Measurements from ENCODE around the gene ZNF189. TPM values are rescaled to one million over a fixed set of nuclear protein-coding genes. Genes with fewer than 3 reads are reported as not detected.
"Not testable (repeated sequence)": the region's sequence is repeated elsewhere in the genome, so short reads cannot be mapped to it uniquely, and the experiment has no call there.

Gene ZNF189
- total RNA-seq, 2 experiments from 2014 or later, result 5.5 to 5.7 TPM

DNA sequence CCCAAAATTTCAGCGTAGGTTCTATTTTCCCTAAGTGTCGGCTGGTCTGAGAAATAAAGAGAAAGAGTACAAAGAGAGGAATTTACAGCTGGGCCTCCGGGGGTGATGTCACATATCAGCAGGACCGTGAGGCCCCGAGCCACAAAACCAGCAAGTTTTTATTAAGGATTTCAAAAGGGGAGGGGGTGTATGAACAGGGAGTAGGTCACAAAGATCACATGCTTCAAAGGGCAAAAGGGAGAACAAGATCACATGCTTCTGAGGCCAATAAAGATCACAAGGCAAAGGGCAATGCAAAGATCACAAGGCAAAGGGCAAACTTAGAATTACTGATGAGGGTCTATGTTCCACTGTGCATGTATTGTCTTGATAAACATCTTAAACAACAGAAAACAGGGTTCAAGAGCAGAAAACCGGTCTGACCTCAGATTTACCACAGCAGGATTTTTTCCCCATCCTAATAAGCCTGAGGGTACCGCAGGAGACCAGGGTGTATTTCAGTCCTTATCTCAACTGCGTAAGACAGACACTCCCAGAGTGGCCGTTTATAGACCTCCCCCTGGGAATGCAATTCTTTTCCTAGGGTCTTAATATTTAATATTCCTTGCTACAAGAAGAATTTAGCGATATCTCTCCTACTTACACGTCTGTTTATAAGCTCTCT lies 13.6 kb upstream of the ZNF189 start, which contains the start of gene BAAT:
BAAT (minus strand) TSS at position 134 of the 664 bp plus-strand sequence. CDS start 13,602 bp downstream, outside the sequence.
- H3K27me3 Mint-ChIP-seq (ENCODE audit: low read depth); DNase-seq; intact Hi-C loops (cut with micrococcal nuclease); CTCF ChIA-PET; H3K4me3 Mint-ChIP-seq; H3K4me1 Mint-ChIP-seq (ENCODE audit: low read depth); H3K27ac Mint-ChIP-seq; H3K9me3 Mint-ChIP-seq: not testable (repeated sequence)
- H3K36me3 Mint-ChIP-seq (ENCODE audit: low read depth), result peaks cover 24% of the 10 kb centered on the region

- intact Hi-C loops (cut with micrococcal nuclease), result no loop called here
- Mint-ChIP-seq H3K36me3 (ENCODE audit: low read depth) (peaks cover 44% of the 10 kb centered on the region), H3K4me3 (no peak overlapping the region), H3K9me3 (peaks cover 15% of the 10 kb centered on the region), H3K27ac (peak overlapping the region; percentile 69), H3K27me3 (ENCODE audit: low read depth) (no peaks in the 10 kb centered on the region), H3K4me1 (ENCODE audit: low read depth) (peaks cover 26% of the 10 kb centered on the region)
- no peak for DNase-seq
- CTCF ChIA-PET, result interaction anchor here (0.8 to 2.3 kb wide), 11 partner anchors 10 to 146 kb away, joined by 3 to 18 read pairs (median 4); partner anchors contain the start of genes MRPL50 and ZNF189
These were observed 10.7 kb upstream of the ZNF189 start for GRCh38 chr9:101387871-101388506.

DNA sequence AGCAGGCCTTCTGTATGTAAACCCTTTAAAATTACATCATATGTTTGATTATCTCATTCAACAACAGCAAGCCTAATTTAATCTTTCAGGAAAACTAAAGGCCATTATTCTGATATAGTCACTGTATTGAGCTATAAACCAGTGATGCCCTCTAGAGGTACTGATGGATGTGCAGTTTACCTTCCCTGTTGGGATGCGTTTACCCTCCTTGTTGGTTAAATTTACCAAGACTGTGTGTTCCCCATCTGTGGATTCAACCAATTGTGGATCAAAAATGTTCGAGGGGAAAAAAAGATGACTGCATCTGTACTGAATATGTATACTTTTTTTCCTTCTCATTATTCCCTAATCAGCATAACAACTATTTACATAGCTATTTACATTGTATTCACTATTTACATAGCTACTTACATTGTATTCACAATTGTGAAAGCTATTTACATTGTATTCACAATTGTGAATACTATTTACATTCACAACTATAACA lies 10.1 kb upstream of the ZNF189 start:
- no peak for DNase-seq
- CTCF ChIA-PET, result interaction anchor here (0.6 to 2.3 kb wide), 12 partner anchors 10 to 867 kb away, joined by 3 to 18 read pairs (median 3); partner anchors contain the start of genes MRPL50 and ZNF189
- Mint-ChIP-seq H3K27ac (peak overlapping the region; percentile 69), H3K27me3 (ENCODE audit: low read depth) (no peaks in the 10 kb centered on the region), H3K36me3 (ENCODE audit: low read depth) (peaks cover 49% of the 10 kb centered on the region), H3K4me3 (no peak overlapping the region), H3K4me1 (ENCODE audit: low read depth) (peaks cover 30% of the 10 kb centered on the region), H3K9me3 (peaks cover 18% of the 10 kb centered on the region)
- intact Hi-C loops (cut with micrococcal nuclease), result no loop called here

- peaks cover 18% of the 10 kb centered on the region for H3K9me3 Mint-ChIP-seq
- no peak for DNase-seq
- no peak overlapping the region for H3K27ac Mint-ChIP-seq
- CTCF ChIA-PET, result no interaction called here
- H3K27me3 Mint-ChIP-seq (ENCODE audit: low read depth), result no peaks in the 10 kb centered on the region
- intact Hi-C loops (cut with micrococcal nuclease), result no loop called here
- no peak overlapping the region for H3K4me3 Mint-ChIP-seq
- H3K36me3 Mint-ChIP-seq (ENCODE audit: low read depth), result peaks cover 70% of the 10 kb centered on the region
- H3K4me1 Mint-ChIP-seq (ENCODE audit: low read depth), result peaks cover 58% of the 10 kb centered on the region
These were observed 5.5 kb upstream of the ZNF189 start for GRCh38 chr9:101393135-101393534.

DNA sequence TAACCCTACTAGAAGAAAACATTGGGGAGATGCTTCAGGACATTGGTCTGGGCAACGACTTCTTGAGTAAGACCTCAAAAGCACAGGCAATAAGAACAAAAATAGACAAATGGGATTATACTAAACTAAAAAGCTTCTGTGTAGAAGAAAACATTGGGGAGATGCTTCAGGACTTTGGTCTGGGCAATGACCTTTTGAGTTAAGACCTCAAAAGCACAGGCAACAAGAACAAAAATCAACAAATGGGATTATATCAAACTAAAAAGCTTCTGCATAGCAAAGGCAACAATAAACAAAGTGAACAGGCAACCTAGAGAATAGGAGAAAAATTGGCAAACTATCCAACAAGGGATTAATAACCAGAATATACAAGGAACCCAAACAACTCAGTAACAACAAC lies 4.0 kb upstream of the ZNF189 start:
- H3K4me1 Mint-ChIP-seq (ENCODE audit: low read depth), result peaks cover 56% of the 10 kb centered on the region
- DNase-seq, result no peak
- no peak overlapping the region for H3K4me3 Mint-ChIP-seq
- peaks cover 63% of the 10 kb centered on the region for H3K36me3 Mint-ChIP-seq (ENCODE audit: low read depth)
- intact Hi-C loops (cut with micrococcal nuclease), result loop anchor here (5.0 kb wide), 2 partner anchors 797 to 967 kb away; partner anchors contain the start of gene MSANTD3
- CTCF ChIA-PET, result no interaction called here
- H3K27me3 Mint-ChIP-seq (ENCODE audit: low read depth), result no peaks in the 10 kb centered on the region
- no peak overlapping the region for H3K27ac Mint-ChIP-seq
- peaks cover 18% of the 10 kb centered on the region for H3K9me3 Mint-ChIP-seq

DNA sequence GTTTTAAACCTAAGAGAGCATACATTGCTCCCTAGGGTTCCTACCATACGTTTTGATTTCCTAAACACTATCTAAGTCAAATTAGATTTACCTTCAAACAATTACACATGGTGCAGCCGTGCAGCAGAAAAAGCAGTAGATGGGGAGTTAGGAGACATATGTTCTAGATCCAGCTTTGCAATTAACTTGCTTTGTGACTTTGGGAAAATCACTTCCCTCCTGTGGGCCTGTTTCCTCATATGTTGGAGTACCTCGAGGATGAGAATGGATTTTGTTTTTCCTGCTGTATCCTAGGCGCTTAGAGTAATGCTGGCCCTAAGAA lies 944 bp upstream of the ZNF189 start:
- peaks cover 65% of the 10 kb centered on the region for H3K4me1 Mint-ChIP-seq (ENCODE audit: low read depth)
- H3K27me3 Mint-ChIP-seq (ENCODE audit: low read depth), result no peaks in the 10 kb centered on the region
- no peak for DNase-seq
- peak overlapping the region; percentile 92 for H3K4me3 Mint-ChIP-seq
- intact Hi-C loops (cut with micrococcal nuclease), result loop anchor here (1.0 to 5.0 kb wide), 10 partner anchors 51 to 1577 kb away; partner anchors contain the start of genes INVS, MSANTD3, RNF20 and STX17
- peaks cover 71% of the 10 kb centered on the region for H3K36me3 Mint-ChIP-seq (ENCODE audit: low read depth)
- CTCF ChIA-PET, result interaction anchor here (2.2 kb wide), 1 partner anchor 10 kb away, joined by 9 read pairs; no protein-coding TSS in a partner anchor
- peaks cover 15% of the 10 kb centered on the region for H3K9me3 Mint-ChIP-seq
- H3K27ac Mint-ChIP-seq, result peak overlapping the region; percentile 97

- Mint-ChIP-seq H3K27ac (peak overlapping the region; percentile 97), H3K27me3 (ENCODE audit: low read depth) (no peaks in the 10 kb centered on the region), H3K4me1 (ENCODE audit: low read depth) (peaks cover 65% of the 10 kb centered on the region), H3K4me3 (peak overlapping the region; percentile 92), H3K9me3 (peaks cover 17% of the 10 kb centered on the region), H3K36me3 (ENCODE audit: low read depth) (peaks cover 72% of the 10 kb centered on the region)
- peak; percentile 13 for DNase-seq
- CTCF ChIA-PET, result interaction anchor here (1.2 to 2.2 kb wide), 2 partner anchors 11 to 135 kb away, joined by 3 to 9 read pairs; no protein-coding TSS in a partner anchor
- intact Hi-C loops (cut with micrococcal nuclease), result loop anchor here (1.0 to 5.0 kb wide), 10 partner anchors 50 to 1579 kb away; partner anchors contain the start of genes INVS, MSANTD3, RNF20 and STX17
These were observed 435 bp downstream of the ZNF189 start for GRCh38 chr9:101398930-101399642.

GRCh38 chr9:101399643-101399970 lies 956 bp downstream of the ZNF189 start:
- DNase-seq, result no peak
- intact Hi-C loops (cut with micrococcal nuclease), result loop anchor here (2.0 to 5.0 kb wide), 6 partner anchors 49 to 1493 kb away; partner anchors contain the start of genes MSANTD3, STX17 and TEX10
- Mint-ChIP-seq H3K27ac (peak overlapping the region; percentile 97), H3K36me3 (ENCODE audit: low read depth) (peaks cover 71% of the 10 kb centered on the region), H3K27me3 (ENCODE audit: low read depth) (no peaks in the 10 kb centered on the region), H3K4me1 (ENCODE audit: low read depth) (peaks cover 60% of the 10 kb centered on the region), H3K4me3 (peak overlapping the region; percentile 92), H3K9me3 (peaks cover 13% of the 10 kb centered on the region)
- CTCF ChIA-PET, result interaction anchor here (1.2 to 2.2 kb wide), 2 partner anchors 12 to 135 kb away, joined by 3 to 9 read pairs; no protein-coding TSS in a partner anchor

- Mint-ChIP-seq H3K27me3 (ENCODE audit: low read depth) (no peaks in the 10 kb centered on the region), H3K36me3 (ENCODE audit: low read depth) (peaks cover 71% of the 10 kb centered on the region), H3K9me3 (peaks cover 16% of the 10 kb centered on the region), H3K27ac (peak overlapping the region; percentile 97), H3K4me3 (peak overlapping the region; percentile 92), H3K4me1 (ENCODE audit: low read depth) (peaks cover 58% of the 10 kb centered on the region)
- CTCF ChIA-PET, result no interaction called here
- intact Hi-C loops (cut with micrococcal nuclease), result no loop called here
- DNase-seq, result no peak
These were observed 1.5 kb downstream of the ZNF189 start for GRCh38 chr9:101400120-101400519.

DNA sequence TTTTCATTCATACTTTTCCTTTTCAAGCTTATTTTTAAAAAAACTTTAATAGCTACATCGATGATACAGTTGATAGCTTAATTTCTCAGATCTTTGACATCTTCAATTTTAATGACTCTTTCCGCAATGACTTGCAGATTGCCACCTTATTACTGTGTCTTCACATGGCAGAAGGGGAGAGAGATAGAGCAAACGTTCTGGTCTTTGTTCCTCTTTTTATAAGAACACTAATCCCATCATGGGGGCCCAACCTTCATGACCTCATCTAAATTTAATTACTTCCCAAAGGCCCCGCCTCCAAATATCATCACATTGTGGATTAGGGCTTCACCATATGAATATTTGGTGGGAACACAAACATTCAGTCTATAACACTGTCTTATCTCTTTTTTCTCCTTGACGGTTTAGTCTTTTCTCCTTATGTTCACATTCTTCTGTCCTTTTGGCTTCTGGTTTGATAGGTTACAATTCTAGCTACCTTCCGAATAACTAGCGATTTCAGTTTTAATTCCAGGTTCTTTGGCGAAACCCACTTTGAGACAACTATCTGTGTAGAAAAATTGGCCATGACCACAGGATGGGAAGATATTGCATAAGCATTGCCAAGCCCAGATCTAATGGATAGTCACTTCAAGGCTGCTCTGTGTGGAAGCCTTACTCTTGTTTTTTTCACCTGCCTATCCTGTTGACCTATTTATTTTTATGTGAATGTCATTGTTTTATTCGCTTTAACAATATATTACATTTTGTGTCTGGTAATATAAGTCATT lies 5.0 kb downstream of the ZNF189 start:
- Mint-ChIP-seq H3K9me3 (peaks cover 45% of the 10 kb centered on the region), H3K4me3 (no peak overlapping the region), H3K4me1 (ENCODE audit: low read depth) (peaks cover 43% of the 10 kb centered on the region), H3K27me3 (ENCODE audit: low read depth) (no peaks in the 10 kb centered on the region), H3K36me3 (ENCODE audit: low read depth) (peaks cover 83% of the 10 kb centered on the region), H3K27ac (no peak overlapping the region)
- CTCF ChIA-PET, result interaction anchor here (0.6 to 1.5 kb wide), 4 partner anchors 15 to 107 kb away, joined by 3 to 4 read pairs (median 3); no protein-coding TSS in a partner anchor
- intact Hi-C loops (cut with micrococcal nuclease), result no loop called here
- DNase-seq, result no peak

DNA sequence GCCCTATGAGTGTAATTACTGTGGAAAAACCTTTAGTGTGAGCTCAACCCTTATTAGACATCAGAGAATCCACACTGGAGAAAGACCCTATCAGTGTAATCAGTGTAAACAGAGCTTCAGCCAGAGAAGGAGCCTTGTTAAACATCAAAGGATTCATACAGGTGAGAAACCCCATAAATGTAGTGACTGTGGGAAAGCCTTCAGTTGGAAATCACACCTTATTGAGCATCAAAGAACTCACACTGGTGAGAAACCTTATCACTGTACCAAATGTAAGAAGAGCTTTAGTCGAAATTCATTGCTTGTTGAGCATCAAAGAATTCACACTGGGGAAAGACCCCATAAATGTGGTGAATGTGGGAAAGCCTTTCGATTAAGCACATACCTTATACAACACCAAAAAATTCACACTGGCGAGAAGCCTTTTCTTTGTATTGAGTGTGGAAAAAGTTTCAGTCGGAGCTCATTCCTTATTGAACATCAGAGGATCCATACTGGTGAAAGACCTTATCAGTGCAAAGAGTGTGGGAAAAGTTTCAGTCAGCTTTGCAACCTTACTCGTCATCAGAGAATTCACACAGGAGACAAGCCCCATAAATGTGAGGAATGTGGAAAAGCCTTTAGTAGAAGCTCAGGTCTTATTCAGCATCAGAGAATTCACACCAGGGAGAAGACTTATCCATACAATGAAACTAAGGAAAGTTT lies 9.9 kb downstream of the ZNF189 start:
- Mint-ChIP-seq H3K27ac (no peak overlapping the region), H3K9me3 (peaks cover 76% of the 10 kb centered on the region)
- intact Hi-C loops (cut with micrococcal nuclease), result no loop called here

More for the DNA sequence above, 9.9 kb downstream of the ZNF189 start:
- DNase-seq, result no peak
- CTCF ChIA-PET, result no interaction called here
- Mint-ChIP-seq H3K27me3 (ENCODE audit: low read depth) (no peaks in the 10 kb centered on the region), H3K4me1 (ENCODE audit: low read depth) (peaks cover 9% of the 10 kb centered on the region), H3K36me3 (ENCODE audit: low read depth) (peaks cover 83% of the 10 kb centered on the region), H3K4me3 (no peak overlapping the region)

Measured in activated naive CD4-positive, alpha-beta T cell treated with anti-CD3 and anti-CD28 coated beads for 36 hours (primary cell).